Stimulated activated CD4-positive, alpha-beta T cell treated with anti-CD3 and anti-CD28 coated beads, Interleukin-12 subunit alpha, Interleukin-12 subunit beta, amount 100 ng/mL, for 48 hours (primary cell): Measurements from ENCODE around the gene AP1S1.
"Not testable (repeated sequence)": the region's sequence is repeated elsewhere in the genome, so short reads cannot be mapped to it uniquely, and the experiment has no call there.

Experiments
- DNase-seq, 3 donors: peaks; one replicate each; pipeline ENCODE4 v3.0.0-alpha.2; 2020; ENCODE audit warnings: low read depth in 2 of 3, low spot score in 1 of 3

The AP1S1 gene

DNA sequence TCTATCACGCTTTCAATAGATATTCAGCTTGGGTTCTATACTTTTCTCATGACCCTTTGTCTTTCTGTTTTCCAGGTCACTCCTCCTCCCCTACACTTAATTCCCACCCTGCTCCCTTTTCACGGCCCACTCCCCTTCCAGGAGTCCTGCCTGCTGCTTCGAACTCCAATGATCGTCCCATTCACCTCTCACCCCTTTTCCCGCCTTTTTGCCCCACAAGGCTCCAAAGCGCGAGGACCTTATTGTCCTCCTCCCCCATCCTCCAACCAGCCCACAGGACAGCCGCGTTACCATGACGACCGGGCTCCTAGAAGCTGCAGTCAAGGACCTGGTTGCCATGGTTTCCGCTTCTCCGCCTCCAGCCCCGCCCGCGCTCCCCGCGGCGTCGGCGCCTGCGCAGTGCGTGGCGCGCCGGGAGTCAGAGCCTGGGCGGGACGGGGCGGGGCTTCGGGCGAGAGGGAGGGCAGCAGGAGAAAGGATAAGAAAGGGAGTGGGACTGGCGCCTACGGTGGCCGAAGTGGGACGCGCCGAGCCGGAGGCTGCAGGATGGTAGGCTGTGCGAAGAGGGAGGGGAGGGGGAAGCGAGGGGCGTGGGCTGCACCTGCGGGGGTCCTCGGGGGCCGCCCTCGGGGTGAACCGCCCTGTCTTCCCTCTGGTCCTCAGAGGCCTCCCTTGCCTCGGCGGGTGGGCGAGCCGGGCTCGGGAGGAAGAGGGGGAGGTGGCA, at the start of gene AP1S1:
Gene AP1S1 (plus strand): TSS at position 508 of the 724 bp plus-strand sequence. CDS start 39 bp downstream, at position 547.
- DNase-seq, result peak; percentile 91 to 94 (median 94)

DNA sequence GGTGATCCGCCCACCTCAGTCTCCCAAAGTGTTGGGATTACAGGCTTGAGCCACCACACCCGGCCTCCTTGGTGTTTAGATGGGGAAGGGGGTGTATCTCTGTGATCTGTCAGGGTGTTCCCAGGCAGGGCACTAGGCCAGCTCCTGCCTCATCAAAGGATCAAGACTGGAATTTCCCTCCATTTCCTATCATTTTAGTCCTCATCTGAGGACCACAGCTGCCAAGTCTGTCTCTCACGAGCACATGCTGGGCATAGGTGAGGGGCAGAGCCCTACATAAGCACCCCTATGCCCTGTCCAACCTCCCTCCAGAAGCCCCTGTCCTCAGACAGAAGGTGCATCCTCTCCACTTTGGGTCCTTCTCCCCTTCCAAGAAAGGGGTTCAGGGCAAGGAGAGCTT, 49.5 kb upstream of the AP1S1 start:
- no peak for DNase-seq

DNA sequence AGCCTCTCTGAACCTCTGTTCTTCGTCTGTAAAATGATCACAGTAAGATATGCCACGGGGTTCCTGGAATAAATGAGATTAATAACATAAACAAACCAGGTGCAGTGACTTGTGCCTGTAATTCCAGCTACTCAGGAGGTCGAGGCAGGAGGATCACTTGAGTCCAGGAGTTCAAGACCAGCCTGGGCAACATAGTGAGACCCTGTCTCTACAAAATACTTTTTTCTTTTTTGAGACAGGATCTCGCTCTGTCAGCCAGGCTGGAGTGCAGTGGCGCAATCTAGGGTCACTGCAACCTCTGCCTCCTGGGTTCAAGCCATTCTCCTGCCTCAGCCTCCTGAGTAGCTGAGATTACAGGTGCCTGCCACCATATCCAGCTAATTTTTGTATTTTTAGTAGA, 49.0 kb upstream of the AP1S1 start:
- not testable (repeated sequence) for DNase-seq

DNA sequence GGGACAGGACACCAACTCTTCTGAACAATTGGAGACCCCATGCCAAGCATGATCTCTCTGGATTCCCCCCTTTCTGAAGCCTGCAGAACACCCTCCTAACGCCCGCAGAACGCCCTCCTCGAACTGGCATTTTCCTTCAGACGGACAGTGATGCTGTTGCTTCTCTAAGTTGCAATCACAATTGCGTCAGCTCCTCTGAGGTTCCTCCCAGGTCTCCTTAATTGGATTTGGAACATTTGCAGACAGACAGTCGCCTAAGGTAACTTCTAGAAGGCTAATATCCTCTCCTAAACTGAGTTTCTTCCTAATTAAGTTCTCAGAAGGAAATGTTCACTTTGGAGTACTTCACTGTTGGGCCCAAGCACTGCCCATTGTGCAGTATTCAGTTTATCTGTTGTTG, 47.9 kb upstream of the AP1S1 start:
- DNase-seq, result no peak

DNA sequence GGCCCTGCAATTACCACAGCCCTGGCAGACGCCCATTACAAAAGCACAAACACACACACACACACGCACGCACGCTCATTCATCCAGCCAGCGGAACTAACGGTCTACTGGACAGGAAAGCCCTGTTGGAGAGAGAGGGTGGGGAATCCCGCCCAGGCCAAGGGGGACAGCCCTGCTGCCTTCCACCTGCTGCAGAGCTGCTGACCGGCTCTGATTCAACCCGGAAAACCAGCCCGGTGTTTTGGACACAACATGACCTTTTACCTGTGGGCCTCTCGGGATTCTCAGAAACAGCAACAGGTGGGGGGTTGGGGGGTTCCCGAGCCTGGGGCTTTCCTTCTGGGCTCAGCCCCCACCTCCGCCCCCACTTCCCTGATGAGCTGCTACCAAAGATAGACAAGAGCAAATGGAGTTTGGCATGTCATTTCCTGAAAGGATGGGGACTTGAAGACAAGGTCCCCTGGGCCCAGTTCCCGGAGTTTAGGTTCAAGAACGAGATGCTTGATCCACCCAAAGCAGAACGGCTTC, 45.9 kb upstream of the AP1S1 start:
- DNase-seq, result no peak

DNA sequence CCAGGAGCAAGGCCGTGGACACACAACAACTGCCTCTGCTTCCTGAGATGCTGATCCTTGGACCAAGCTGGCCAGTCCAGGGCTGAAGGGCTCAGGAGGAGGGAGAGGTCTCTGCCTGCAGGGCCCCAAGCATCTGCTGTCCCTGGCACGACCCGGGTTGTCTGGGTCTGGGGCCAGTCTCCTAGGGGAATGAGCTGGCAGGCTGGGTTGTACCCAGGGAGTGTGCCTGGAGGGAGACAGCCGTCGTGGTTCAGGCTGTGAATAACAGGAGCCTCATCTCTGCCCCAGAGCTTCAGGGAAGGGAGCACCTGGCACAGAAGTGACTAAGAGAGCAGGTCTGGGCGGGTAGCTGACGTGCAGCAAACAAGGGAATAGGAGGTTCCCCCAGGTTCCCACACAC, 45.3 kb upstream of the AP1S1 start:
- no peak for DNase-seq

DNA sequence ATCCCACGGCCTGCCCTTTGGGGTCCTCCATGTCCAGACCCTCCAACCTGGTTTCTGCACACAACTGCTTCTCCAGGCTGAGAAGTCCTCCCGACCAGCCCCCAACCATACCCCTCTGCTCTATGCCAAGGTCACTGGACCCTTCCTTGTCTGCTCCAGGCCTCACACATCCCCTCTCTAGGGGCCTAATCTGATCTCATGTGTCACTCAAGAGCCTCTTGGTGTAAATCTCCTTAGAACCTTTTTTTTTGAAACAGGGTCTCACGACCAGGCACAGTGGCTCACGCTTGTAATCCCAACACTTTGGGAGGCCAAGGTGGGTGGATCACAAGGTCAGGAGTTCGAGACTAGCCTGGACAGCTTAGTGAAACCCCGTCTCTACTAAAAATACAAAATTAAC, 44.9 kb upstream of the AP1S1 start:
- no peak for DNase-seq

DNA sequence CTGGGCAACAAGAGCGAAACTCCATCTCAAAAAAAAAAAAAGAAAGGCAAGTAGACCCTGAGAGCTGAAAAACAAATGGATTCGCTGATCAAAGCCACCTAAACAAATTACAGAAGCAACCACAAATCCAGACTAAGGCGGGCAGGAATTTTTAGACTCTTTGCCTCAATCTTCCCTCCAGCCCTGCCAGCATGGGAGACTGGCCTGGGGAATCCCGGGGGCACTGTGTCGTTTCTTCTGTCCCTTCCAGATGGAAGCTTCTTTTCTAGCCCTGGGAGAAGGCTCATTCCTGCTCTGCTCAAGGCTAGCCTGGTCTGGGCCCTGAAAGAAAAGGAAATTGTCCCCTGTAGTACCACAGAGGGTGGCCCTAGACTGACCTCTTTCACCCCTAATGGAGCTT, 43.0 kb upstream of the AP1S1 start:
- no peak for DNase-seq

DNA sequence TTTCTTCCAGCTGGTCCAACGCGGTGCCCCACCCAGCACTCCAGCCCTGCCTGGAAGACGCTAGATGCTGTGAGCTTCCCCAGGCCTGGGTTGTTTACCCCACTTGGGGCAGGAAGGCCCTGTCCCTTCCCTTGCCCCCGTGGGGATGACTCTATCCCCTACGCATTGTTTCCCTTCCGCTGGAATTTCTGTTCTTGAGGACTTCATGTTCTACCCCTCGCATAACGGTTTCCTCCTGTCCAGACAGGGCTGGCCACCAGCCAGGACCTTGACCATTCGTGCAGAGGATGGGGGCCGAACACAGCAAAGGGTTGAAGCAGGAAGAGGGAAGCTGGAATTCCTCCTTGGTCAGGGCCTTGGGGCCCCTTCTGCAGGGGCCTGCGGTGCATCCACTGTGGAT, 42.0 kb upstream of the AP1S1 start:
- no peak for DNase-seq

DNA sequence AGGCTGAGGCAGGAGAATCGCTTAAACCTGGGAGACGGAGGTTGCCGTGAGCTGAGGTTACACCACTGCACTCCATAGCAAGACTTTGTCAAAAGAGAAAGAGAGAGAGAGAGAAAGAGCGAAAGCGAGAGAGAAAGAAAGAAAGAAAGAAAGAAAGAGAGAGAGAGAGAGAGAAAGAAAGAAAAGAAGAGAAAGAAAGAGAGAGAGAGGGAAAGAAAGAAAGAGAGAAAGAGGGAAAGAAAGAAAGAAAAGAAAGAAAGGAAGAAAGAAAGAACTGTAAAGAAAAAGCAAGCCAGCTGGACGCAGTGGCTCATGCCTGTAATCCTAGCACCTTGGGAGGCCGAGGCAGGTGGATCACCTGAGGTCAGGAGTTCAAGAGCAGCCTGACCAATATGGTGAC, 41.1 kb upstream of the AP1S1 start:
- DNase-seq, result not testable (repeated sequence)

DNA sequence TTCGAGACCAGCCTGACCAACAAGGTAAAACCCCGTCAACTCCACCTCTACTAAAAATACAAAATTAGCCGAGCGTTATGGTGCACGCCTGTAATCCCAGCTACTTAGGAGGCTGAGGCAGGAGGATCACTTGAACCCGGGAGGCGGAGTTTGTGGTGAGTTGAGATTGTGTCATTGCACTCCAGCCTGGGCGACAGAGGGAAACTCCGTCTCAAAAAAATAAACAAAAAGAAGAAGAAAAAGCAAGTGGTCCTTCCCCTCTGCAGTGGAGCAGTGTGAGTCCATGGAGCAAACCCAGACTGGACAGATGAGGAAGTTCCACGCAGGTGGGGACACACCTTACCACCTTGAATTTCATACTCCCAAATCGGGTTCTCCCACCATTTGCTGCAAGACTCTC, 40.4 kb upstream of the AP1S1 start:
- DNase-seq, result no peak

DNA sequence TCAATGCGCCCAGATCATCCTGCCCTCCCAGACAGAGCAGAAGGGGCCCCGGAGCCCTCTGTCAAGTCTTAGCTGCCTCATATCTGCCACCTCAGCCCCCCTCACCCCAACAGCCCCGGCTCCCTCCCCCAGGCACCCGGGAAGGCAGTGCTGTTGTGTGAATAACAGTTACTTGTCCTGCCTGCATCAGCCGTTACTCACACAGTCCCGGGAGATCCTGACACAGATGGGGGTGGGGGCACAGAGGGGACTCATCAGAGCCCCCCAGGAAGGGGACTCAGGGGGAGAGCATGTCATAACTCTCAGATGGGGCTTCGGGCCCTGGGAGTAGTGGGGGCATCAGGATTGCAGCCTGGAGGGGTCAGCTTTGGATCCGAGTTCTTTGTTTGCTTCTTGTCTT, 39.8 kb upstream of the AP1S1 start:
- no peak for DNase-seq

DNA sequence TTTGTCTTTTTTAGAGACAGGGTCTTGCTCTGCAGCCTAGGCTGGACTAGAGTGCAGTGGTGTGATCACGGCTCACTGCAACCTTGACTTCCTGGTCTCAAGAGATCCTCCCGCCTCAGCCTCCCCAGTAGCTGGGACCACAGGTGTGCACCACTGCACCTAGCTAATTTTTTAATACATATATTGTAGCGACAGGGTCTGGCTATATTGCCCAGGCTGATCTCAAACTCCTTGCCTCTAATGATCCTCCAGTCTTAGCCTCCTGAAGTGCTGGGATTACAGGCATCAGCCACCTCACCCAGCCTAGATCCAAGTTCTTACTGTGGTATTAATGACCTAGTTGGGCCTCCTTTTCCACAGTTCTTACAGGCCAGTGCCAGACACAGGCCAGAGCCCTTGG, 39.1 kb upstream of the AP1S1 start:
- no peak for DNase-seq

DNA sequence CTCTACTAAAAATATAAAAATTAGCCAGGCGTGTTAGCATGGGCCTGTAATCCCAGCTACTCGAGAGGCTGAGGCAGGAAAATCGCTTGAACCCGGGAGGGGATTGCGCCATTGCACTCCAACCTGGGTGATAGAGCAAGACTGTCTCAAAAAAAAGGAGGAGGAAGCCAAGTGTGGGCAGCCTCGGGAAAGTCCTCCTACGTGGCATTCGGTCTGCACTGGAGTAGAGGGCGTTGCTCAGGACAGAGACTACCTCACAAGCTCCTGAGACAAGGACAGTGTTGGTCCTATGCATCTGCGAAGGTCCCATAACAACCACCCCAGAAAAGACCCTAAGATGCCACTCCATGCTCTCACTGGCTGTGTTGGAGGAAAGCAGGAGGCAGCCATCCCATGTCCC, 37.4 kb upstream of the AP1S1 start:
- DNase-seq, result no peak

DNA sequence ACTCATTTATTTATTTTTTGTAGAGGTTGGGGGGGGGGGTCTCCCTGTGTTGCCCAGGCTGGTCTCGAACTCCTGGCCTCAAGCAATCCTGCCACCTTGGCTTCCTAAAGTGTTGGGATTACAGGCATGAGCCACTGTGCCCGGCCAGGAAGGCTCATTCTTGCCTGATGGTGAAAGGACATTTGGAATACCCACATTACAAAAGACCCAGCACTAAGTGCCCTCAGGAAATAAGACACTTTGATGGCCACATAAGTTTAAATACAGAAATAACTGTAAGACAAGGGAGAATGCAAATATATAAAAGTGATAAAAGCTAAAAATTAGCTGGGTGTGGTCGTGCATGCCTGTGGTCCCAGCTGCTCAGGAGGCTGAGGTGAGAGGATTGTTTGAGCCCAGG, 35.4 kb upstream of the AP1S1 start:
- no peak for DNase-seq

DNA sequence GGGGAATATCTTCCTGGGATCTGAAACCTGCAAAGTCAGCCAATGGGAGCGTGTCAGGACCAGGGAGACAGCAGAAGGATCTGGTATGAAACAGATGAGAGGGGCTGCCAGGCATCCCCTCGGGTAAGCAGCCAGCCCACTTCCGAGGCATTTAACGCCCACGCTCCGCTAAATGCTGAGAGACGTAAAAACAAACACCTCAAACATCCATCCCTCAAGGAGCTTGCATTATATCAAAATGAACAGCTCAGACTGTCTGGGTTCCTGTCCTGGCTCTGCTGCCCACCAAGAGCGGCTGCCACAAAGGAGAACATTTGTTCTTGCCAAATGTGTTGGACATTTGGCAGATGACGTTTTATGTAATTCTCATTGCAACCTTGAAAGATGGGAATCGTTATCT, 34.4 kb upstream of the AP1S1 start:
- DNase-seq, result no peak

DNA sequence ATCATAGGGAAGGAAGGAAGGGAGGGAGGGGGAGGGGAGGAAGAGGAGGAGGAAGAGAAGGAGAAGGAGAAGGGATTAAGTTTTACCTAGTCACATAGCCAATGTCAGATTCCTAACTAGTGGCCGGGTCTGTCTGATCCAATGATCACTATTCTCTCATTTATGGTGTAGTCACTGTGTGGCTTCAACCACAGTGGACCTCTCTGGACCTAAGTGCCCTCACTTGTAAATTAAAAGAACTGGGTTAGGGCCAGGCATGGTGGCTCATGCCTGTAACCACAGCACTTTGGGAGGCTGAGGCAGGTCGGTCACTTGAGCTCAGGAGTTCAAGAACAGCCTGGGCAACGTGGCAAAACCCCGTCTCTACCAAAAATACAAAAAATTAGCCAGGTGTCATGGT, 34.0 kb upstream of the AP1S1 start:
- no peak for DNase-seq

DNA sequence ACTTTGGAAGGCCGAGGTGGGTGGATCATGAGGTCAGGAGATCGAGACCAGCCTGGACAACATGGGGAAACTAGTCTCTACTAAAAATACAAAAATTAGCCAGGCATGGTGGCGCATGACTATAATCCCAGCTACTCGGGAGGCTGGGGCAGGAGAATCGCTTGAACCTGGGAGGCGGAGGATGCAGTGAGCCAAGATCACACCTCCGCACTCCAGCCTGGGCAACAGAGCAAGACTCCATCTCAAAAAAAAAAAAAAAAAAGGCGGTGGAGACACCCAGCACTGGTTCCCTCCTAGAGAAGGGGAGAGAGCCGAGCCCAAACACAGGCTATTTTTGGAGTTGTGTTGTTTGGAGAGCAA, 32.7 kb upstream of the AP1S1 start:
- not testable (repeated sequence) for DNase-seq

DNA sequence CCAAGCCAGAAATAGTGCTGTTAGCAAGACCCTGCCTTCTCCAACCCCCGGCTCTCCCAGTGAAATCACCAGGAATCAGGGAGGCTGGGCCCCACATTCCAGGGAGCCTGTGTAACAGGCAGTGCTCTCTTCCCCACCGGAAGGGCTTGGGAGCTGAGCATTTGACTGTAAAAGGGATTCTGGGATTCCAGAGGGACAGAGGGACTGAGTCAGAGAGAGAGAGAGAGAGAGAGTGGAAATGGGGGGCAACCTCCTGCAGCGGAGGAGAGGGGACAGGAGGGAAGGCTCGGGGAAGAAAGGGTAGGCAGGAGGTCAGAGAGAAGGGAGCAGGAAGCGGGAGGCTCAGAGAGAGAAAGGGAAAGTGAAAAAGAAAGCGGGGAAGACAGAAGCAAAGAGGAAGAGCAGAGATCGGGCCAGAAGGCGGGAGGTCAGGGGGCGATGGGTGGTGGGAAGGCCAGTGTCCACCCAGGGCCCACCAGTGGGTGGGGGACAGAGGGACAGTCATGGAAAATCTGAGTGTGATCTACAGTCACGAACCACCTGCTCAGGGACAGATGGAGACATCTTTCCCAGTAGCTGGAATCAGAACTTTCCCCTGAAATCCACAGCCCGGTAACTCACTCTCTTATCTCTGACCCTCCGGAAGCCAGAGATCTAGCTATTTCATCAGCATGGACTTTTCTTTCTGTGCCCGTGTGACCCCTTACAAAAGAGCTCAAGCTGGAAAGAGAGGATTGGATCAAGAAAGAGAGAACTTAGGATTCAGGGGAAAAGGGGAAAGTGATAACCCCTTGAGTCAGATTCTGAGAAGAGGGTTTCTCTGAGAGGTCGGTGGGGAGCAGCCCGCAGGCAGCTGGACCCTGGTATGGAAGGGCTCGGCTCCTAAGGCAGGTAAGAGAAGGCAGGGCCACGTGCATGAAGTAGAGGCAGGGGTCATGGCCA, 32.0 kb upstream of the AP1S1 start:
- no peak for DNase-seq

DNA sequence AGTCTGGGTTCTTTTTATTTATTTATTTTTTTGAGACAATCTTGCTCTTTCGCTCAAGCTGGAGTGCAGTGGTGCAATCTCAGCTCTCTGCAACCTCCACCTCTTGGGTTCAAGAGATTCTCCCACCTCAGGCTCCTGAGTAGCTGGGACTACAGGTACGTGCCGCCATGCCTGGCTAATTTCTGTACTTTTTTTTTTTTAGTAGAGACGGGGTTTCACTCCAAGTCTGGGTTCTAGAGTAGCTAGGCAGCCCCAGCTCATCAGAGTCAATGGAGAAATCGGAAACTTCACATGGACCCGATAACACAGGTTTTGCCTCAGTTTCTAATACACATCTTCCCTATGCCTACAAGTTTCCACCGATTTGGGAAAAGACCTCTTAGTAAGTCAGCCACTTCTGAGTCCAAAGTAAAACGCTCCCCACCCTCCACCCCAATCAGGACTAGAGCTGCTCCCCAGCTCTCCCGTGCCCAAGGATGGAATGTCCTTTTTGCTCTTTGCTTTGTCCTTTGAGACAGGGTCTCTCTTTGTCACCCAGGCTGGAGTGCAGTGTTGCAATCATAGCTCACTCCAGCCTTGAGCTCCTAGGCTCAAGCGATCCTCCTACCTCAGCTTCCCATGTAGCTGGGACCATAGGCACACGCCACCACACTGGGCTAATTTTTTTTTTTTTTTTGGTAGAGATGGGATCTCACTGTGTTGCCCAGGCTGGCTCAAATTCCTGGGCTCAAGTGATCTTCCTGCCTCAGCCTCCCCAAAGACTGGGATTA, 31.2 kb upstream of the AP1S1 start:
- DNase-seq, result no peak

DNA sequence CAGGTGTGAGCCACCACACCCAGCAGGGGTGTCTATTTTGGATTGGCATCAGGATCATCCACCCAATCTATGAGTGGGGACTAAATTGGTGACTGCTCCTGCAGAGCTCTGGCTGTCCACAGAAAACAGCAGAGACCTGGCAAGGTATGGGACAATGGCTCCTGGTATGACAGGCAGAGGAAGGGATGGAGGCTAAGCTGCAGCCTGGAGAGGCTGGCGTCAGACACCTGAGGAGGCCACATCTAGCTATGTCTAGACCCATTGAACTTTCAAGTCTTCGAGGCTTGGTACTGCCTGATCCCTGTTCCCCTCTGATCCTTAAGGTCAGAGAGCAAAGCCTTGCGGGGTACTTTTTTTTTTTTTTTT, 30.6 kb upstream of the AP1S1 start:
- no peak for DNase-seq
